ENCODE data around the gene DGLUCY.
A peak's percentile ranks its signal among the peaks of the same experiment; 100 is the strongest.

DGLUCY gene

DNA sequence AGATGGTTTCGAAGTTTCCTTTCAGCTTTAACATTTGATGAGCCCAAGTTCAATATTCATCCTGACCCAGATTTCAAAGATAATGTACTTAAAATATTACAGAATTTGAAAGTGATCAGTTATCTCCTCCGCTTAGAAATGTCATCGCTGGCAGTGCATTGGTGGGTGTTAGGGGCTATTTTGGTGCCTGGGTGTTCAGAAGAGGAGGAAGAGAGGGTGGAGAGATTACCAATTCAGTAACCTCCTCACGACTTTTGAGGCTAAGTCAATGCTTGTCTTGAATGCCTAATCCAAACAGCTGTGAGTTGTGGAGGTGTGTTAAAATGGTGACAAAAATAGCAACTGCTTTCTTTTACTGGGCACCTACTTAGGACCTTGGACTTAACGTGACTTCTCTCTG lies 13.8 kb upstream of the DGLUCY start:
- Histone ChIP-seq H3K9me3 (ENCODE audit: control insufficient read depth in 5 of 5, low read length in 5 of 5) (no peaks in the 10 kb centered on the region), H3K27ac (ENCODE audit: low read depth, low read length) (no peak overlapping the region), H3K9ac (ENCODE audit: low read length in 5 of 5) (no peak overlapping the region), H3K36me3 (ENCODE audit: control insufficient read depth in 5 of 5, insufficient read depth in 5 of 5, low read length in 5 of 5) (no peaks in the 10 kb centered on the region), H3K27me3 (ENCODE audit: control insufficient read depth in 5 of 5, insufficient read depth in 4 of 5, low read length in 5 of 5) (peaks cover 0 to 4% (median 0%) of the 10 kb centered on the region in 5 donors), H3K4me1 (ENCODE audit: control insufficient read depth in 5 of 5, insufficient read depth in 5 of 5, low read length in 5 of 5) (no peaks in the 10 kb centered on the region), H3K4me3 (ENCODE audit: low read depth in 1 of 5, low read length in 5 of 5) (no peak overlapping the region)

DNA sequence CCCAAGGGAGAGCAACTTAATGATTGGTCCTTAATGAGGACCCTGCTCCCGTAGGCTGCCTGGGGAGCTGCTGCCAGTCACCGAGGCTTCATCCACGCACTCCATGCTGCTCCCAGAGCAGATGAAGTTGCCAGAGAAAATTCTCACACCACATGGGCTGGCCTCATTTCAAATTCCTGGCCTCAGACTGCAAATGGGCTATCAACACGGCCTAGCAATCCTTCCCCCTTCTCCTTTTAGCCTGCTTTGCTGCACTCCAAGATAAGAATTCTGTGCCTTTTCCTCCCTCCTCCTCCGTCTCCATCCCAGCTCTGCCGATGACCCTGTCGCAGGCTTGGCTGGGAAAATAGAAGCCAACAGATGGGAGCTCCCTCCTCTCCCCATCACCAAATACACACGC lies 10.8 kb upstream of the DGLUCY start:
- no peaks in the 10 kb centered on the region for H3K4me1 ChIP-seq (ENCODE audit: control insufficient read depth in 5 of 5, insufficient read depth in 5 of 5, low read length in 5 of 5)
- no peaks in the 10 kb centered on the region for H3K36me3 ChIP-seq (ENCODE audit: control insufficient read depth in 5 of 5, insufficient read depth in 5 of 5, low read length in 5 of 5)
- no peaks in the 10 kb centered on the region for H3K9me3 ChIP-seq (ENCODE audit: control insufficient read depth in 5 of 5, low read length in 5 of 5)
- H3K27ac ChIP-seq (ENCODE audit: low read depth, low read length): no peak overlapping the region
- no peak overlapping the region for H3K4me3 ChIP-seq (ENCODE audit: low read depth in 1 of 5, low read length in 5 of 5)
- no peak overlapping the region for H3K9ac ChIP-seq (ENCODE audit: low read length in 5 of 5)
- peaks cover 0 to 4% (median 0%) of the 10 kb centered on the region in 5 donors for H3K27me3 ChIP-seq (ENCODE audit: control insufficient read depth in 5 of 5, insufficient read depth in 4 of 5, low read length in 5 of 5)

DNA sequence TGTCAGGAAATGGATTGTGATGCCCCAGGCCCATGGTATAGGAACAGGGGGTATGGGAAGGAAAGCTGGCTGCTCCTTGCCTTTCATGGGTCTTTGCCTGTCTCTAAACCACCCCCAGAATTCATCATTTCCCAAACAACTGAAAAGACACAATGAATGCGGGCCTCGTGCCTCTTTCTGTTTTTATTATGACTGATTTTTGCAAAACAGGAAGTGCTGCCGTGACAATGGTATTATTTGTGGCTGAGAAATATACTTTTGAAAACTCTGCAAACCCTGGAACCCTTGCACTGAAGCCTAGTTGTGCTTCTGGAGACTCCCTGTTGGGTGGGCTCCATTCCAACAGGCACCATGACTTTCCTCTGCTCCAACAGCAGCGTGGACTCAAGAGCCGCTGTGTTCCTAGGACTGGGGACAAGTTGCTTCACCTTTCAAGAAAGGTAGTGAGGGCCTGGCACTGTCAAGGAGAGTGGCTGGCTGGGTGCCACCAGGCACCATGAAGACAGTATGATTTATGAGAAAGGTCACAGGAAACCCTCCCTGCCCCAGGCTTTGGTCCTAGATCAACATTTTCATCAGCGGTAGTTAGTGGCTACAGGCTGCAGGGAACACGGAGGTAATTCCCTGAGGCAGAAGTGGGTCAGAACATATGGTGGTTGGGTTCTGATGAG lies 4.8 kb upstream of the DGLUCY start:
- peaks cover 4 to 23% (median 17%) of the 10 kb centered on the region in 5 donors for H3K4me1 ChIP-seq (ENCODE audit: control insufficient read depth in 5 of 5, insufficient read depth in 5 of 5, low read length in 5 of 5)
- no peaks in the 10 kb centered on the region for H3K27me3 ChIP-seq (ENCODE audit: control insufficient read depth in 5 of 5, insufficient read depth in 4 of 5, low read length in 5 of 5)
- peak overlapping the region in 2 of 5 donors; percentile 5 to 20 for H3K4me3 ChIP-seq (ENCODE audit: low read depth in 1 of 5, low read length in 5 of 5)
- no peak overlapping the region for H3K27ac ChIP-seq (ENCODE audit: low read depth, low read length)
- no peaks in the 10 kb centered on the region for H3K36me3 ChIP-seq (ENCODE audit: control insufficient read depth in 5 of 5, insufficient read depth in 5 of 5, low read length in 5 of 5)
- H3K9me3 ChIP-seq (ENCODE audit: control insufficient read depth in 5 of 5, low read length in 5 of 5): no peaks in the 10 kb centered on the region
- H3K9ac ChIP-seq (ENCODE audit: low read length in 5 of 5): no peak overlapping the region

DNA sequence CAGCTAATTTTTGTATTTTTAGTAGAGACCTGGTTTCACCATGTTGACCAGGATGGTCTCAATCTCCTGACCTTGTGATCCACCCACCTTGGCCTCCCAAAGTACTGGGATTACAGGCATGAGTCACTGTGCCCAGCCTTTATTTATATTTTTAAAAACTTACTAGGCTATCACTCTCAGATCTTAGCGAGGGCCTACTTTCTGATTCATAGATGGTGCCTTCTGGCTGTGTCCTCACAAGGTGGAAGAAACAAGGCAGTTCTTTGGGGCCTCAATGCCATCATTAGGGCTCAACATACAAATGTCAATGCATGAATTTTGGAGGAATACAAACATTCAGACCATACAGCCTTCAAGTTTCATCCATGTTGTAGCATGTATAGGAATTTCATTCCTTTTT lies 2.4 kb upstream of the DGLUCY start:
- Histone ChIP-seq H3K9ac (ENCODE audit: low read length in 5 of 5) (no peak overlapping the region), H3K4me3 (ENCODE audit: low read depth in 1 of 5, low read length in 5 of 5) (no peak overlapping the region), H3K36me3 (ENCODE audit: control insufficient read depth in 5 of 5, insufficient read depth in 5 of 5, low read length in 5 of 5) (no peaks in the 10 kb centered on the region), H3K9me3 (ENCODE audit: control insufficient read depth in 5 of 5, low read length in 5 of 5) (no peaks in the 10 kb centered on the region), H3K27me3 (ENCODE audit: control insufficient read depth in 5 of 5, insufficient read depth in 4 of 5, low read length in 5 of 5) (no peaks in the 10 kb centered on the region), H3K27ac (ENCODE audit: low read depth, low read length) (no peak overlapping the region), H3K4me1 (ENCODE audit: control insufficient read depth in 5 of 5, insufficient read depth in 5 of 5, low read length in 5 of 5) (peaks cover 15 to 44% (median 40%) of the 10 kb centered on the region in 5 donors)

DNA sequence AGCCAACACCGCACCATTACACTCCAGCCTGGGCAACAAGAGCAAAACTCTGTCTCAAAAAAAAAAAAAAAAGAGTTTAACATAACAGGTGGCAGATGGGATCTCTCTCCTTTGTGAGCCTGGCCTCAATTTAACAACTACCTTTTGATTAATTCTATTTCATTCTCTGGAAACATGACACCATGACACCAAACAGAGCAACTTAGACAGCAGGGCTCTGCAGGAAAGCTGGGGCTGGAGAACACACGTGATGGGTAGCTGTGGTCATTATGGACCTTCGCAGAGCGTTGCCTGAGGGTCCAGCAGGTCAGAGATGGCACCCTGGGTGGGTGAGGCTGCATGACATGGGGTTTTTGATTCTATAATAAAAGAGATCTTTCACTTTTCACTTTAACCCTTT lies 1.7 kb upstream of the DGLUCY start:
- Histone ChIP-seq H3K36me3 (ENCODE audit: control insufficient read depth in 5 of 5, insufficient read depth in 5 of 5, low read length in 5 of 5) (no peaks in the 10 kb centered on the region), H3K27ac (ENCODE audit: low read depth, low read length) (no peak overlapping the region), H3K4me1 (ENCODE audit: control insufficient read depth in 5 of 5, insufficient read depth in 5 of 5, low read length in 5 of 5) (peaks cover 15 to 52% (median 47%) of the 10 kb centered on the region in 5 donors), H3K27me3 (ENCODE audit: control insufficient read depth in 5 of 5, insufficient read depth in 4 of 5, low read length in 5 of 5) (no peaks in the 10 kb centered on the region), H3K9me3 (ENCODE audit: control insufficient read depth in 5 of 5, low read length in 5 of 5) (no peaks in the 10 kb centered on the region), H3K9ac (ENCODE audit: low read length in 5 of 5) (no peak overlapping the region), H3K4me3 (ENCODE audit: low read depth in 1 of 5, low read length in 5 of 5) (no peak overlapping the region)

DNA sequence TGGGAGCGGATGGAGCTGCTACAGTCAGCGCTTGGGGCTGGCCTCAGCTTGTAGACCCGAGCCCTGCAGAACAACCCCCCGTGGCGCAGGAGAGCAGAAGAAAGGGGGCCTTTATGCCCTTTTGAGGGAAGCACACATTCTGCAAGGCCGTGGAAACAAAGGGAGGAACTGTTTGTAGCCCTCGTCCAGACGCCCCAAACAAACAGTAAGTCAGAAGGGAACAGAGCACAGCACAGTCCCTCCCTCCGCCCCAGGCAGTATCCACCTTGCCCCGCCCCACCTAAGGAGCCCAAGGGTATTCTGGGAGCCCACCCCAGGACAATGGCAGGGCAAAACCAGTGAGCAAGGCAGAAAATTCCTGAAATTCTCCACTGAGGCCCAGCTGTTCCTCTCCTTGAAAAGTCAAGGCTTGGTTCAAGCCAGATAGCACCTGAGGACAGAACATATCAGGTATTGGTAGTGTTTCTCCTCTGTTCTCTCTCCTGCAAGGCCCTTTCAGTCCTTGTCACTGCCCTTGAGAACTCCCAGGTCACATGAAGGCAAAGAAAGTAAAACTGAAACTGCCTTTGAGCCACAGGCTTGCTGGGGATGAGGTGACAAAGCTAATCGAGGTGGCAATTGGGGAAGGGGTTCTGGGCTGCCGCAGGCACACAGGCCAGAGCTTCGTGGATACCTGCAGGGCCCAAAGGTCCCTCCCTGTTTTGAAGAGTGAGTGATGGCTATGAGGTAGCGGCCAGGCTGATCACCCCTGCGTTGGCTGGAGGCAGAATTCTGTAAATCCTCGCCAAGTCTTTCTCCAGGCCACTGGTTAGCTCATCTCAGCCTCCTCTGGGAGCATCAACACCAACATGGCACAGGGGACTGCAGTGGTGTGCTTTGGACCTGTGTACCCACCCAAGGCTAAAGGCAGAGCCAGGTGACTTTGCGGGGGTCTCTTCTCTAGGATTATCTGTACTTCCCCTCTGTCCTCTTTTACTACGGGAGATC lies 499 bp downstream of the DGLUCY start:
- peak overlapping the region; percentile 73 to 97 (median 83) for H3K9ac ChIP-seq (ENCODE audit: low read length in 5 of 5)
- H3K4me1 ChIP-seq (ENCODE audit: control insufficient read depth in 5 of 5, insufficient read depth in 5 of 5, low read length in 5 of 5): peaks cover 15 to 53% (median 44%) of the 10 kb centered on the region in 5 donors
- H3K36me3 ChIP-seq (ENCODE audit: control insufficient read depth in 5 of 5, insufficient read depth in 5 of 5, low read length in 5 of 5): peaks cover 0 to 3% (median 0%) of the 10 kb centered on the region in 5 donors
- peak overlapping the region; percentile 94 for H3K27ac ChIP-seq (ENCODE audit: low read depth, low read length)
- peaks cover 0 to 2% (median 0%) of the 10 kb centered on the region in 5 donors for H3K9me3 ChIP-seq (ENCODE audit: control insufficient read depth in 5 of 5, low read length in 5 of 5)
- no peaks in the 10 kb centered on the region for H3K27me3 ChIP-seq (ENCODE audit: control insufficient read depth in 5 of 5, insufficient read depth in 4 of 5, low read length in 5 of 5)
- H3K4me3 ChIP-seq (ENCODE audit: low read depth in 1 of 5, low read length in 5 of 5): peak overlapping the region; percentile 71 to 100 (median 97)

DNA sequence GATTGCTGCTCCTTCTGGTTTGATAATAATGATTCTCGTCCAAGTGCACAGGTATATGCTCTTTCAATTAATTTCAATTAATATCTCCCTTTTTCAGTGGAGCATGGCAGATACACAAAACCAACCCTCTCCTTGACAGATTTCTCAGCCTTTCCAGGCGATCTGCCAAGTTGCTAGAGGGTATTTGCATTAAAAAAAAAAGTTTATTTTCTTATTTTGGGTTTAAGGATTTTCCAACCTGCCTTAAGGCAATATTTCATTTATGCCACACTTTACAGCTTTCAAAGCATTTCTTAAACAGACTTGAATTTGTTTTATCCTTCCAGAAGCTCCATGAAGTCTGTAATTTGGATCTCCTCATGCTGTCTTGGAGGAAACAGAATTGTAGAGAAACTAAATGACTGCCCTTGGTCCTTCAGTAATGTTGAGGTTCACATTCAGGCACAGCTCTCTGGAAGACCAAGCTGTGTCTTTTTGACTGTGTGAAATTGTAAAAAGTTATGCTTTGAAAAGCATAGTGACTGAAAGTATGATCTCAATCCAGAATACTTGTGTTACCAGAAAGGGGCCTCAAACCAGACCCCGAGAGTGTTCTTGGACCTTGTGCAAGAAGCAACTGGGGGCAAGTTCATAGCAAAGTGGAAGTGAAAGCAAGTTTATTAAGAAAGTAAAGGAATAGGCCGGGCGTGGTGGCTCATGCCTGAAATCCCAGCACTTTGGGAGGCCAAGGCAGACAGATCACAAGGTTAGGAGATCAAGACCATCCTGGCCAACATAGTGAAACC lies 2.3 kb downstream of the DGLUCY start:
- Histone ChIP-seq H3K4me1 (ENCODE audit: control insufficient read depth in 5 of 5, insufficient read depth in 5 of 5, low read length in 5 of 5) (peaks cover 17 to 54% (median 39%) of the 10 kb centered on the region in 5 donors), H3K9ac (ENCODE audit: low read length in 5 of 5) (peak overlapping the region in 1 of 5 donors; percentile 78), H3K36me3 (ENCODE audit: control insufficient read depth in 5 of 5, insufficient read depth in 5 of 5, low read length in 5 of 5) (peaks cover 0 to 8% (median 0%) of the 10 kb centered on the region in 5 donors), H3K4me3 (ENCODE audit: low read depth in 1 of 5, low read length in 5 of 5) (peak overlapping the region in 3 of 5 donors; percentile 71 to 97 (median 76)), H3K27me3 (ENCODE audit: control insufficient read depth in 5 of 5, insufficient read depth in 4 of 5, low read length in 5 of 5) (no peaks in the 10 kb centered on the region), H3K9me3 (ENCODE audit: control insufficient read depth in 5 of 5, low read length in 5 of 5) (peaks cover 0 to 2% (median 0%) of the 10 kb centered on the region in 5 donors), H3K27ac (ENCODE audit: low read depth, low read length) (peak overlapping the region; percentile 94)

DNA sequence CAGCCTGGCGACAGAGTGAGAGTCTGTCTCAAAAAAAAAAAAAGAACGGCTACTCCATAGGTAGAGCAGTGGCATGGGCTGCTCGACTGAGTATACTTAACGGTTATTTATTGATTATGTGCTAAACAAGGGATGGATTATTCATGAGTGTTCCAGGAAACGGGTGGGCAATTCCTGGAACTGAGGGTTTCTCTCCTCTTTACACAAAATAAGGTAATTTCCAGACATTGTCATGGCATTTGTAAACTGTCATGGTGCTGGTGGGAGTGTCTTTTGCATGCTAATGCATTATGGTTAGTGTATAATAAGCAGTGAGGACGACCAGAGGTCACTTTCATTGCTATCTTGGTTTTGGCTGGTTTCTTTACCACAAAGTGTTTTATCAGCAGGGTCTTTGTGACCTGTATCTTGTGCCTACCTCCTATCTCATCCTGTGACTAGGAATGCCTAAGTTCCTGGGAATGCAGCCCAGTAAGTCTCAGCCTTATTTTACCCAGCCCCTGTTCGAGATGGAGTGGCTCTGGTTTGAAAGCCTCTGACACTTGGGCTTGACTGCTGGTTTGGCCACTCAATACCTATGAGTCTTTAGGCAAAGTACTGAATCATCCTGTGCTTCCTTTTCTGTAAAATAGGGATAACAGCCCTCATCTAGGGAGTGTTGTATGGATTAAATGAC lies 3.2 kb downstream of the DGLUCY start:
- Histone ChIP-seq H3K9me3 (ENCODE audit: control insufficient read depth in 5 of 5, low read length in 5 of 5) (peaks cover 0 to 2% (median 0%) of the 10 kb centered on the region in 5 donors), H3K4me3 (ENCODE audit: low read depth in 1 of 5, low read length in 5 of 5) (no peak overlapping the region), H3K9ac (ENCODE audit: low read length in 5 of 5) (no peak overlapping the region), H3K36me3 (ENCODE audit: control insufficient read depth in 5 of 5, insufficient read depth in 5 of 5, low read length in 5 of 5) (peaks cover 0 to 8% (median 3%) of the 10 kb centered on the region in 5 donors), H3K27me3 (ENCODE audit: control insufficient read depth in 5 of 5, insufficient read depth in 4 of 5, low read length in 5 of 5) (no peaks in the 10 kb centered on the region), H3K27ac (ENCODE audit: low read depth, low read length) (no peak overlapping the region), H3K4me1 (ENCODE audit: control insufficient read depth in 5 of 5, insufficient read depth in 5 of 5, low read length in 5 of 5) (peaks cover 17 to 54% (median 39%) of the 10 kb centered on the region in 5 donors)

DNA sequence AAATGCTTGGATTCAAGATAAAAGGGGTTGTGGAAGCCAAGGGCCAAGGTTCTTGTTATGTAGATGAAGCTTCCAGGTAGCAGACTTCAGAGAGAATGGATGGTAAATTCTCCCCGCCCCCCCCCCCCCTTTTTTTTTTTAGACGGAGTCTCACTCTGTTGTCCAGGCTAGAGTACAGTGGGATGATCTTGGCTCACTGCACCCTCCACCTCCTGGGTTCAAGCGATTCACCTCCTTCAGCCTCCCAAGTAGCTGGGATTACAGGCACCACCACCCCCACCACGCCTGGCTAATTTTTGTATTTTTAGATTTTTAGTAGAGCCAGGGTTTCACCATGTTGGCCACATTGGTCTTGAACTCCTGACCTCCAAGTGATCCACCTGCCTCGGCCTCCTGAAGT lies 4.1 kb downstream of the DGLUCY start:
- peaks cover 17 to 54% (median 39%) of the 10 kb centered on the region in 5 donors for H3K4me1 ChIP-seq (ENCODE audit: control insufficient read depth in 5 of 5, insufficient read depth in 5 of 5, low read length in 5 of 5)

More for the DNA sequence above, 4.1 kb downstream of the DGLUCY start:
- Histone ChIP-seq H3K9me3 (ENCODE audit: control insufficient read depth in 5 of 5, low read length in 5 of 5) (peaks cover 0 to 2% (median 0%) of the 10 kb centered on the region in 5 donors), H3K27me3 (ENCODE audit: control insufficient read depth in 5 of 5, insufficient read depth in 4 of 5, low read length in 5 of 5) (no peaks in the 10 kb centered on the region), H3K36me3 (ENCODE audit: control insufficient read depth in 5 of 5, insufficient read depth in 5 of 5, low read length in 5 of 5) (peaks cover 0 to 10% (median 3%) of the 10 kb centered on the region in 5 donors), H3K27ac (ENCODE audit: low read depth, low read length) (no peak overlapping the region), H3K9ac (ENCODE audit: low read length in 5 of 5) (no peak overlapping the region), H3K4me3 (ENCODE audit: low read depth in 1 of 5, low read length in 5 of 5) (no peak overlapping the region)

Measured in subcutaneous abdominal adipose tissue (tissue), 5 donors.